Left lung (tissue), 10 donors: ENCODE results near the gene C5orf46. TPM values are rescaled to one million over a fixed set of nuclear protein-coding genes. Genes with fewer than 3 reads are reported as not detected.

Experiments used
- ATAC-seq: fragments of 200-7000 bp; cut with Tn5 transposase; one replicate; pipeline ENCODE4 v1.9.1; 2020; ENCODE audit warnings: moderate library complexity
- DNase-seq, 4 donors: peaks; one replicate each; pipeline ENCODE4 v3.0.0-alpha.2; 2013 to 2020
- H3K27ac ChIP-seq, 2 donors: fragments of 200-600 bp; sonication (generic) in 1 of 2; one replicate each; pipeline versions ENCODE4 v1.5.0 to v1.8.0; 2020 to 2021
- H3K27me3 ChIP-seq, 2 donors: fragments of 200-600 bp; sonication (generic) in 1 of 2; one replicate each; pipeline versions ENCODE4 v1.5.0 to v1.8.0; 2020 to 2021
- H3K36me3 ChIP-seq, 2 donors: fragments of 200-600 bp; sonication (generic) in 1 of 2; one replicate each; pipeline versions ENCODE4 v1.5.0 to v1.8.0; 2020 to 2021
- H3K4me1 ChIP-seq, 2 donors: fragments of 200-600 bp; one replicate each; pipeline ENCODE4 v1.8.0; 2021
- H3K4me3 ChIP-seq, 2 donors: fragments of 200-600 bp; sonication (generic) in 1 of 2; one replicate each; pipeline versions ENCODE4 v1.5.0 to v1.8.0; 2020 to 2021; ENCODE audit warnings: mild to moderate bottlenecking in 1 of 2
- H3K9me3 ChIP-seq, 2 donors: fragments of 200-600 bp; sonication (generic) in 1 of 2; one replicate each; pipeline versions ENCODE4 v1.5.0 to v1.8.0; 2020 to 2021
- intact Hi-C, 2 donors: fragments of 100-400 bp; cut with DNase I; formaldehyde crosslinking; loops; one replicate each; pipeline versions ENCODE4 v1.11.2 to v1.14.2; 2022
- polyA plus RNA-seq, 6 donors: library from polyadenylated mRNA; unstranded; fragments of 120-200 nt; gene quantifications; one replicate each; pipeline ENCODE4 v1.2.1, GENCODE V29; 2013; ENCODE audit not compliant: insufficient read length in 6 of 6
- total RNA-seq, 2 donors: library from RNA; stranded (reverse); fragmentation: NEBNext Ultra II Directional; extraction: Animal tissue kit (Norgen Biotek cat#: 25700); gene quantifications; one replicate each; pipeline ENCODE4 v1.2.1, GENCODE V29; 2021
- TF ChIP-seq, protein P1 (sequence below), 2 donors: fragments of 200-600 bp; sonication (generic) in 1 of 2; IDR thresholded peaks; one replicate each; pipeline versions ENCODE4 v1.5.0 to v1.8.0; 2021; ENCODE audit warnings: antibody characterized with exemption in 2 of 2
- donor health status: DM: no; HTN: yes; CAD: no.
- donor health status: DM: no; HTN: no; CAD: no.

C5orf46 gene
- total and polyA plus RNA-seq, 8 donors, result 0.50 to 3.0 (median 1.3) TPM; not detected in 2

DNA sequence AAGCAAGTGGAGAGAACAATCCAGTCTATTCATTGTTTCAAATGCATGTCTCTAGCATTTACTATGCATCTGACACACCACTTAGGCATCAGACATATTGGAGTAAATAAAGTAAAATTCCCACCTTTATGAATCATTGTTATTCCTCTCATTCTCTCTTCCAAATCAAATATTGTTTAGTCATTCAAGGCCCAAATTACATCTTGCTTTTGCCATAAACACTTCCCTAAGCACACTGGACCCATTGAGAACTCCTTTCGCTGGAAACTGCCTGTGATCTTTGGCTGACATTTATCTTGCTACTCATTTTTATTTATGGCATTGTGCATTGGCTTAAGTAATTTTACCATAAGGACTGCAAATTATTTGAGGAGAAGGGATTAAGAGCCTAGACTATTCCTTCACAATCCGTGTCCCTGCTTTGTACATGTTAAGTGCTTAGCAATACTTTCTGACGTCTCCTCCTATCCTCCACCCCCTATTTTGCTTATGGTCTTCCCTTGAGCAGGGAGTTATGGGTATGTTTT lies 7.4 kb downstream of the C5orf46 start:
- Histone ChIP-seq H3K9me3 (no peaks in the 10 kb centered on the region), H3K27ac (no peak overlapping the region), H3K36me3 (no peaks in the 10 kb centered on the region), H3K4me3 (no peak overlapping the region), H3K27me3 (no peaks in the 10 kb centered on the region), H3K4me1 (no peaks in the 10 kb centered on the region)
- TF ChIP-seq, protein P1, sequence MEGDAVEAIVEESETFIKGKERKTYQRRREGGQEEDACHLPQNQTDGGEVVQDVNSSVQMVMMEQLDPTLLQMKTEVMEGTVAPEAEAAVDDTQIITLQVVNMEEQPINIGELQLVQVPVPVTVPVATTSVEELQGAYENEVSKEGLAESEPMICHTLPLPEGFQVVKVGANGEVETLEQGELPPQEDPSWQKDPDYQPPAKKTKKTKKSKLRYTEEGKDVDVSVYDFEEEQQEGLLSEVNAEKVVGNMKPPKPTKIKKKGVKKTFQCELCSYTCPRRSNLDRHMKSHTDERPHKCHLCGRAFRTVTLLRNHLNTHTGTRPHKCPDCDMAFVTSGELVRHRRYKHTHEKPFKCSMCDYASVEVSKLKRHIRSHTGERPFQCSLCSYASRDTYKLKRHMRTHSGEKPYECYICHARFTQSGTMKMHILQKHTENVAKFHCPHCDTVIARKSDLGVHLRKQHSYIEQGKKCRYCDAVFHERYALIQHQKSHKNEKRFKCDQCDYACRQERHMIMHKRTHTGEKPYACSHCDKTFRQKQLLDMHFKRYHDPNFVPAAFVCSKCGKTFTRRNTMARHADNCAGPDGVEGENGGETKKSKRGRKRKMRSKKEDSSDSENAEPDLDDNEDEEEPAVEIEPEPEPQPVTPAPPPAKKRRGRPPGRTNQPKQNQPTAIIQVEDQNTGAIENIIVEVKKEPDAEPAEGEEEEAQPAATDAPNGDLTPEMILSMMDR (IDR thresholded peaks at IDR 0.05), result no peak
- intact Hi-C loops, result no loop called here
- ATAC-seq (no peak), DNase-seq (no peak)

DNA sequence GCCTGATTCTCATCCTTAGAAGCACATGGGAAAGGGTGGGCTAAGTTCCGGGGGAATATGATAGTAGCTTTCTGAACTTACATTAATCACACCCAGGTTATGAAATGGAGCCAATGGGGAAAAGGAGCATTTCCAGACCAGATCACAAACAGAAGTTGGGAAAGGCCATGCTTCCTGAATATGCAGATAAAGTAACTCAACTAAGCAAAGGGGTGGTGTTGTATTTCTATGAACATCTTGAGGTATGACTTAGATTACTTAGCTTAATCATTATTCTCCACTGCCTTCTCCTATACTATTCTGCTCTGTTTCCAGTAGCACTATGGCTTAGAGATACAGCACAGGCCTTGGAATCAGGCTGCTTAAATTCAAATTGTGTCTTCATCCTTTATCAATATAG lies 10.5 kb downstream of the C5orf46 start:
- H3K4me1 ChIP-seq, result no peaks in the 10 kb centered on the region
- no peak overlapping the region for H3K4me3 ChIP-seq
- DNase-seq (no peak), ATAC-seq (no peak)
- no peak overlapping the region for H3K27ac ChIP-seq
- TF ChIP-seq, protein P1 (IDR thresholded peaks at IDR 0.05), result no peak
- no peaks in the 10 kb centered on the region for H3K36me3 ChIP-seq
- H3K9me3 ChIP-seq, result no peaks in the 10 kb centered on the region
- intact Hi-C loops, result no loop called here
- H3K27me3 ChIP-seq, result no peaks in the 10 kb centered on the region

DNA sequence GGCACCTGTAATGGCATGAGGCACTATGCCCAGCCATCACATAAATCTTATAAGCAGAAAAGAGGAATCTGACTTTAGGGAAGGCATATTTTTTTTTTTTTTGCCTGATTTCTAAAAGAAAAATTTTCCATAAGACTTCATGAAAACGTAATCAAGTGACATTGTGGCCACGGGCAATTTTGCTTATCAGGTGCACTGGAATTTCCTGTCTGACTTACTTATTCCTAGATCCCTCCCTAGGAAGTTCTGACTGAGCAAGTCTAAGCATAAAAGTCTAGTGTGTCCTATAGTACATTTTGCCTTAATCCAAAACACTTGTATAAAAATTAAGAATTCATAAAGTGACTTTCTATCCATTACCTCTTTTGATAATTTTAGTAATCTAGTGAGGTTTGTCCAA lies 12.5 kb downstream of the C5orf46 start:
- intact Hi-C loops, result no loop called here
- H3K9me3 ChIP-seq, result no peaks in the 10 kb centered on the region
- ATAC-seq (no peak), DNase-seq (no peak)
- H3K27me3 ChIP-seq, result no peaks in the 10 kb centered on the region
- no peak overlapping the region for H3K27ac ChIP-seq
- H3K4me3 ChIP-seq, result no peak overlapping the region
- no peaks in the 10 kb centered on the region for H3K4me1 ChIP-seq
- TF ChIP-seq, protein P1 (IDR thresholded peaks at IDR 0.05), result no peak
- no peaks in the 10 kb centered on the region for H3K36me3 ChIP-seq

DNA sequence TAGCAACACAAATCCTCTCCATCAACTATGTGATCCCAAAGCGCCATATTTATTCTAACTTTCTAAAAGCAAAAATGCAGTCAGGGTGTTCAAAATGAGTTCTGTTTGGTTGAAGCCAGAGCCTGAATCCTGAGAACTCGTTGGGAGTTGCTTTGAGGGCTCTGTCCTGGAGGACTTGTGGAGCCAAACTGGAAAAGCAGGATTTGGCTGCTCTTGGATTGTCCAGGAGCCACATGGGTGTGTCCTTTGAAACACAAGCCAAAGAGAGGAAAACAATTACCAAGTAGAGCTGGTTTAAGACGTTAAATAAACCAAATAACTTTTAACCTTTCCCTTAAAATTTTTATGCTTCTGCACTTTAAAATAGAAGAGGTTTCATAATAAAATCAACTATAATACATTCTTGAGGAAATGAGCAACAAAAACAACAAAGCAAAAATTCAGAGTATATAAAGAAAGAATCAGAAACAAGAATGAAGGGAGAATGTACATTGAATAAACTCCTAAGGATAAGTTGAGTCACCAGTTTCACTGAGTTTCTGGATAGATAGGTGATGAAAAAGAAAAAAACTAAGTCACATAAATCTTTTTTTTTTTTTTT lies 13.5 kb downstream of the C5orf46 start:
- ATAC-seq (peak; percentile 93), DNase-seq (peak in 2 of 4 donors; percentile 55 to 68)
- Histone ChIP-seq H3K4me3 (no peak overlapping the region), H3K4me1 (no peaks in the 10 kb centered on the region), H3K27ac (no peak overlapping the region), H3K36me3 (no peaks in the 10 kb centered on the region), H3K27me3 (no peaks in the 10 kb centered on the region), H3K9me3 (no peaks in the 10 kb centered on the region)
- intact Hi-C loops, result no loop called here
- TF ChIP-seq, protein P1 (IDR thresholded peaks at IDR 0.05), result no peak

DNA sequence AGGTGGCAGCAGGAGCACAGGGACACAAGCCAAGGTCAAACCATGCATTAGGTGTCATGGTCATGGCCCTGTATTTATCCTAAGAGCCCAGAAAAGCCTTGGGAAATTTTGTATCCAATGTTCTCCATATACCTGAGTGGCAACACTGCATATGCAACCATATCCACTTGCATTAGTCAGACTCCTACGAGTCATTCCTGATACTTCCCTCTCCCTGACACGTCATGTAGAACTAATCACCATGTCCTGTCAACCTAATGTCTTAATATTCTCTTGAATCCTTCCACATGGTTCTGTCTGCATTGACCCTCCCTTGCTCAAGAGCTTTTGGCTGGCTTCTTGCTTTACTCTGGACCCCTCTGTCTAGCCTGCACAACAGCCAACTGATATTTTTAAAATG lies 18.4 kb downstream of the C5orf46 start:
- ATAC-seq (no peak), DNase-seq (no peak)
- H3K27ac ChIP-seq, result no peak overlapping the region
- H3K4me3 ChIP-seq, result no peak overlapping the region
- intact Hi-C loops, result loop anchor here in 1 of 2 donors (10.0 kb wide), 1 partner anchor 47 kb away; no protein-coding TSS in a partner anchor
- no peaks in the 10 kb centered on the region for H3K36me3 ChIP-seq
- H3K9me3 ChIP-seq, result no peaks in the 10 kb centered on the region
- H3K4me1 ChIP-seq, result no peaks in the 10 kb centered on the region
- H3K27me3 ChIP-seq, result no peaks in the 10 kb centered on the region
- TF ChIP-seq, protein P1 (IDR thresholded peaks at IDR 0.05), result no peak
